ENCODE data around the gene GRAMD1C. TPM values are rescaled to one million over a fixed set of nuclear protein-coding genes. Genes with fewer than 3 reads are reported as not detected.
A peak's percentile ranks its signal among the peaks of the same experiment; 100 is the strongest.

The GRAMD1C gene
- total and polyA plus RNA-seq, 2 of the 13 experiments (the other 11 are each of a cell fraction or from before 2014, with no cell fraction given), result 0.45 TPM; not detected in 1

GRCh38 chr3:113873814-113874526 lies 35.4 kb downstream of the GRAMD1C start (continued):
- no peak for TF ChIP-seq ZNF512B (CRISPR knock-in tag; IDR thresholded peaks at IDR 0.05; ENCODE audit: borderline replicate concordance)
- no peak for TF ChIP-seq AGO2 (optimal IDR thresholded peaks at IDR 0.05; ENCODE audit: low read depth, low read length)
- peak; percentile 92 for TF ChIP-seq HNRNPUL1 (IDR thresholded peaks at IDR 0.05; ENCODE audit: low read depth, low read length)
- no peak for TF ChIP-seq ZC3H4 (CRISPR knock-in tag; IDR thresholded peaks at IDR 0.05; ENCODE audit: borderline replicate concordance)
- 0 out of 2 replicates have a peak, but pooled peaks have one; percentile 17 for TF ChIP-seq PAXIP1 (CRISPR knock-in tag; conservative IDR thresholded peaks at IDR 0.05)
- TF ChIP-seq FOXA3 (CRISPR knock-in tag; IDR thresholded peaks at IDR 0.05), result 0 out of 2 replicates have a peak, but pooled peaks have one; percentile 17
- no peak for TF ChIP-seq HES4 (CRISPR knock-in tag; IDR thresholded peaks at IDR 0.05; ENCODE audit: borderline replicate concordance)
- 0 out of 2 replicates have a peak, but pooled peaks have one; percentile 14 for TF ChIP-seq NR2F6 (IDR thresholded peaks at IDR 0.05)
- TF ChIP-seq NR2F6 (CRISPR knock-in tag; IDR thresholded peaks at IDR 0.05), result no peak
- no peak for TF ChIP-seq DRAP1 (CRISPR knock-in tag; IDR thresholded peaks at IDR 0.05)
- TF ChIP-seq SRSF9 (IDR thresholded peaks at IDR 0.05; ENCODE audit: borderline replicate concordance, insufficient read depth, low read depth, low read length, poor library complexity, severe bottlenecking), result no peak
- no peak for TF ChIP-seq PRDM15 (CRISPR knock-in tag; IDR thresholded peaks at IDR 0.05)
- no peak for TF ChIP-seq SOX13 (IDR thresholded peaks at IDR 0.05)
- TF ChIP-seq SOX13 (CRISPR knock-in tag; conservative IDR thresholded peaks at IDR 0.05 in 1 of 2, IDR thresholded peaks at IDR 0.05 in 1 of 2), result peak in 1 of 2 experiments; percentile 20; a peak in 1 of 4 replicates
- no peak for TF ChIP-seq ARNTL (CRISPR knock-in tag; IDR thresholded peaks at IDR 0.05)
- TF ChIP-seq MIER2 (CRISPR knock-in tag; IDR thresholded peaks at IDR 0.05), result no peak

Measured in HepG2 (cell line).